ENCODE results near the gene SURF6. TPM values are rescaled to one million over a fixed set of nuclear protein-coding genes. Genes with fewer than 3 reads are reported as not detected.

SURF6 gene
- total RNA-seq, 1 experiment from 2014 or later = 56.3 TPM

GRCh38 chr9:133331221-133331620, 4.8 kb downstream of the SURF6 start:
- no peak overlapping the region for H4K8ac ChIP-seq (replicated peaks; ENCODE audit: insufficient read length, low read depth, low read length)
- TF ChIP-seq, protein P1, sequence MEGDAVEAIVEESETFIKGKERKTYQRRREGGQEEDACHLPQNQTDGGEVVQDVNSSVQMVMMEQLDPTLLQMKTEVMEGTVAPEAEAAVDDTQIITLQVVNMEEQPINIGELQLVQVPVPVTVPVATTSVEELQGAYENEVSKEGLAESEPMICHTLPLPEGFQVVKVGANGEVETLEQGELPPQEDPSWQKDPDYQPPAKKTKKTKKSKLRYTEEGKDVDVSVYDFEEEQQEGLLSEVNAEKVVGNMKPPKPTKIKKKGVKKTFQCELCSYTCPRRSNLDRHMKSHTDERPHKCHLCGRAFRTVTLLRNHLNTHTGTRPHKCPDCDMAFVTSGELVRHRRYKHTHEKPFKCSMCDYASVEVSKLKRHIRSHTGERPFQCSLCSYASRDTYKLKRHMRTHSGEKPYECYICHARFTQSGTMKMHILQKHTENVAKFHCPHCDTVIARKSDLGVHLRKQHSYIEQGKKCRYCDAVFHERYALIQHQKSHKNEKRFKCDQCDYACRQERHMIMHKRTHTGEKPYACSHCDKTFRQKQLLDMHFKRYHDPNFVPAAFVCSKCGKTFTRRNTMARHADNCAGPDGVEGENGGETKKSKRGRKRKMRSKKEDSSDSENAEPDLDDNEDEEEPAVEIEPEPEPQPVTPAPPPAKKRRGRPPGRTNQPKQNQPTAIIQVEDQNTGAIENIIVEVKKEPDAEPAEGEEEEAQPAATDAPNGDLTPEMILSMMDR (conservative IDR thresholded peaks at IDR 0.05) = no peak
- H2AFZ ChIP-seq (ENCODE audit: low read length) = no peak overlapping the region
- Mint-ChIP-seq H3K4me3 (no peak overlapping the region), H3K36me3 (ENCODE audit: insufficient read depth in 1 of 3, low read depth in 3 of 3) (peaks cover 34 to 59% (median 57%) of the 10 kb centered on the region in 3 experiments), H3K9me3 (peaks cover 12 to 16% of the 10 kb centered on the region in 2 experiments), H3K27me3 (ENCODE audit: low read depth) (peaks cover 5% of the 10 kb centered on the region), H3K27ac (0 out of 7 replicates have a peak overlapping the region, but pooled peaks of 1 of the 3 experiments have one; percentile 43), H3K4me1 (peaks cover 15 to 17% of the 10 kb centered on the region in 2 experiments)
- no peak overlapping the region for H3K23ac ChIP-seq (ENCODE audit: insufficient read length, low read depth, low read length)
- H2AK5ac ChIP-seq (ENCODE audit: insufficient read length, low read length) = no peak overlapping the region
- H3K4ac ChIP-seq (ENCODE audit: low read depth, low read length) = no peak overlapping the region
- no peak overlapping the region for H3K18ac ChIP-seq (ENCODE audit: insufficient read length, low read depth, low read length)
- no peaks in the 10 kb centered on the region for H3K4me1 ChIP-seq (ENCODE audit: insufficient read depth, low read length)
- no peaks in the 10 kb centered on the region for H3K27me3 ChIP-seq (ENCODE audit: insufficient read depth, low read length)
- no peak overlapping the region for H2BK15ac ChIP-seq (ENCODE audit: low read depth, low read length)
- peaks cover 3% of the 10 kb centered on the region; the same call in 1 of the 2 replicates for H3K79me2 ChIP-seq (ENCODE audit: insufficient read depth, low read length)
- no peak overlapping the region for H3K9ac ChIP-seq (ENCODE audit: extremely low read depth, insufficient read length, low read length)
- DNase-seq = peak; percentile 26
- no peak overlapping the region for H2BK120ac ChIP-seq (ENCODE audit: low read depth, low read length, poor library complexity, severe bottlenecking)
- H4K5ac ChIP-seq (ENCODE audit: insufficient read length, low read depth, low read length) = no peak overlapping the region
- no peak overlapping the region for H3K27ac ChIP-seq (ENCODE audit: insufficient read length, low read depth, low read length)
- no peak overlapping the region for H4K91ac ChIP-seq (ENCODE audit: insufficient read length, low read depth, low read length)
- no peak overlapping the region for H2BK20ac ChIP-seq (ENCODE audit: low read depth, low read length, poor library complexity, severe bottlenecking)
- H3K56ac ChIP-seq (ENCODE audit: insufficient read length, low read depth, low read length) = no peak overlapping the region
- H4K20me1 ChIP-seq (ENCODE audit: control insufficient read depth, insufficient read depth, insufficient read length) = no peaks in the 10 kb centered on the region
- H3K23me2 ChIP-seq (ENCODE audit: insufficient read length, low read depth, low read length, poor library complexity, severe bottlenecking) = peaks cover under 1% of the 10 kb centered on the region
- H3K14ac ChIP-seq (ENCODE audit: insufficient read depth, low read length) = no peak overlapping the region
- no peak overlapping the region for H3K4me2 ChIP-seq (ENCODE audit: insufficient read depth, insufficient read length, low read length)
- no peak overlapping the region for H2BK12ac ChIP-seq (ENCODE audit: insufficient read length, low read depth, low read length)
- no CpG with 5 or more reads among the region's 19 CpGs for WGBS (ENCODE audit: extremely low coverage, insufficient read length, low lambda C conversion rate)
- no peak overlapping the region for H2BK5ac ChIP-seq (ENCODE audit: insufficient read length, low read length)
- no peak overlapping the region for H3T11ph ChIP-seq (ENCODE audit: low read length)
- no peaks in the 10 kb centered on the region for H3K9me3 ChIP-seq (ENCODE audit: control insufficient read depth, low read depth, low read length)
- H3K79me1 ChIP-seq (ENCODE audit: insufficient read depth, low read depth, low read length, poor library complexity, severe bottlenecking) = no peaks in the 10 kb centered on the region

Data from H9 (cell line).